Measurements from ENCODE around the gene WIPF1.

WIPF1 gene

DNA sequence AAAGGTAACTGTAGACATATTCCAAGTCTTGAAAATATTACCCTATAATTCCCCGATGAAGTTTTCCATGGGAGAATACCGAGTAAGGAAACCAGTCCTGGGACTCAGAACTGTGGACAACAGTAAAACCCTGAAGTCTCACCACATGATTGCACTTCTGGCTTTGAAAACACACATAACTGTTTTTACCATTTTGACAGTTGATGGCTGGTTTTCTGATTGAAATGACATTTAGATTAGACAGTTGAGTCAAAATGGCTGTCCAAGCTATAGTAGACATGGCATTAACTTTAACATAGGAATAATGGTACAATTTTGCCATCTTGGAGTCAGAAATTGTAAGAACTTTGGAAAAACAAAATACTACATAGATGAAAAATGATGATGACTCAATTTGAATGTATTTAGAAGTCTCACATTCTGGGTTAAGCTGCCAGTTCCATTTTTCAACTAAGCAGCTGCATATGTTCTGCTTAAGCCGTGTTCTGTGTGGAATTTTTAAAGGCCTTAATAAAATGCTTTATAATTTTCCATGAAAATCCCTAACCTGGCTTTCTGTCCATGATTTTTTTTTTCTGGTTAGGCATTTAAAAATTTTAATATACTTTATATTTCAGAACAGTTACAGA, 38.3 kb upstream of the WIPF1 start:
- no peak for DNase-seq
- H3K27me3 ChIP-seq (ENCODE audit: insufficient read depth, low read depth, severe bottlenecking), result no peaks in the 10 kb centered on the region
- no peaks in the 10 kb centered on the region for H3K36me3 ChIP-seq
- H3K9me3 ChIP-seq (ENCODE audit: severe bottlenecking), result no peaks in the 10 kb centered on the region
- H3K4me3 ChIP-seq (ENCODE audit: low read depth, low read length), result no peak overlapping the region
- no peak overlapping the region for H3K27ac ChIP-seq
- TF ChIP-seq, protein P1, sequence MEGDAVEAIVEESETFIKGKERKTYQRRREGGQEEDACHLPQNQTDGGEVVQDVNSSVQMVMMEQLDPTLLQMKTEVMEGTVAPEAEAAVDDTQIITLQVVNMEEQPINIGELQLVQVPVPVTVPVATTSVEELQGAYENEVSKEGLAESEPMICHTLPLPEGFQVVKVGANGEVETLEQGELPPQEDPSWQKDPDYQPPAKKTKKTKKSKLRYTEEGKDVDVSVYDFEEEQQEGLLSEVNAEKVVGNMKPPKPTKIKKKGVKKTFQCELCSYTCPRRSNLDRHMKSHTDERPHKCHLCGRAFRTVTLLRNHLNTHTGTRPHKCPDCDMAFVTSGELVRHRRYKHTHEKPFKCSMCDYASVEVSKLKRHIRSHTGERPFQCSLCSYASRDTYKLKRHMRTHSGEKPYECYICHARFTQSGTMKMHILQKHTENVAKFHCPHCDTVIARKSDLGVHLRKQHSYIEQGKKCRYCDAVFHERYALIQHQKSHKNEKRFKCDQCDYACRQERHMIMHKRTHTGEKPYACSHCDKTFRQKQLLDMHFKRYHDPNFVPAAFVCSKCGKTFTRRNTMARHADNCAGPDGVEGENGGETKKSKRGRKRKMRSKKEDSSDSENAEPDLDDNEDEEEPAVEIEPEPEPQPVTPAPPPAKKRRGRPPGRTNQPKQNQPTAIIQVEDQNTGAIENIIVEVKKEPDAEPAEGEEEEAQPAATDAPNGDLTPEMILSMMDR (IDR thresholded peaks at IDR 0.05; ENCODE audit: low read depth, low read length), result no peak

DNA sequence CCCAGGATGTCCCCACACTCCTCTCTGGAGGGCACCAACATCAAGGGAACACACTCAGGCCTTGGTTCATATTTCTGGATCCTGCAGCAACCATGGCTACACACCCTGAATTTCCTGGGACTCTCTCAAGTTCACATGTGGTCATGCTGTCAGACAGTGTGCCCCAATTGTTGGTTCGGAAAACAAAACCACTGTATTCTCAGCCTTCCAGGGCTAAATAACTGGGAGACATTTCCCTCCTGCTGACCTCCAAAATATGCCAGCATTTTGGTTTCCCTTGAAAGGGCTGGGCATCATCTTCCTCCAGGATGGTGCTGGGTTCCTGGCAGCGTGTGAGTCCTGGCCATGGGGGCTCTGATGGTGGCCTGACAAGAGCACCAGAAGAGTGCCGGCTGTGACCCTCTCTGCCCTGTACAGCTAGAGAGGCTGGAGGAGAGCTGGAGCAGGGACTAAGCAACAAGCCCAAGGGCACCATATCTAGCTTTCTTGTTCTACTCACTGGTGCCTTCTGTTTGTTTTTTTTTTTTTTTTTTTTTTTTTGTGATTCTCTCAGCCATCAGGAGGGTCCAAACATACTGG, 37.5 kb upstream of the WIPF1 start:
- TF ChIP-seq, protein P1 (IDR thresholded peaks at IDR 0.05; ENCODE audit: low read depth, low read length), result no peak
- H3K27me3 ChIP-seq (ENCODE audit: insufficient read depth, low read depth, severe bottlenecking), result no peaks in the 10 kb centered on the region
- no peaks in the 10 kb centered on the region for H3K36me3 ChIP-seq
- no peak overlapping the region for H3K4me3 ChIP-seq (ENCODE audit: low read depth, low read length)
- no peak for DNase-seq
- H3K9me3 ChIP-seq (ENCODE audit: severe bottlenecking), result no peaks in the 10 kb centered on the region
- no peak overlapping the region for H3K27ac ChIP-seq

DNA sequence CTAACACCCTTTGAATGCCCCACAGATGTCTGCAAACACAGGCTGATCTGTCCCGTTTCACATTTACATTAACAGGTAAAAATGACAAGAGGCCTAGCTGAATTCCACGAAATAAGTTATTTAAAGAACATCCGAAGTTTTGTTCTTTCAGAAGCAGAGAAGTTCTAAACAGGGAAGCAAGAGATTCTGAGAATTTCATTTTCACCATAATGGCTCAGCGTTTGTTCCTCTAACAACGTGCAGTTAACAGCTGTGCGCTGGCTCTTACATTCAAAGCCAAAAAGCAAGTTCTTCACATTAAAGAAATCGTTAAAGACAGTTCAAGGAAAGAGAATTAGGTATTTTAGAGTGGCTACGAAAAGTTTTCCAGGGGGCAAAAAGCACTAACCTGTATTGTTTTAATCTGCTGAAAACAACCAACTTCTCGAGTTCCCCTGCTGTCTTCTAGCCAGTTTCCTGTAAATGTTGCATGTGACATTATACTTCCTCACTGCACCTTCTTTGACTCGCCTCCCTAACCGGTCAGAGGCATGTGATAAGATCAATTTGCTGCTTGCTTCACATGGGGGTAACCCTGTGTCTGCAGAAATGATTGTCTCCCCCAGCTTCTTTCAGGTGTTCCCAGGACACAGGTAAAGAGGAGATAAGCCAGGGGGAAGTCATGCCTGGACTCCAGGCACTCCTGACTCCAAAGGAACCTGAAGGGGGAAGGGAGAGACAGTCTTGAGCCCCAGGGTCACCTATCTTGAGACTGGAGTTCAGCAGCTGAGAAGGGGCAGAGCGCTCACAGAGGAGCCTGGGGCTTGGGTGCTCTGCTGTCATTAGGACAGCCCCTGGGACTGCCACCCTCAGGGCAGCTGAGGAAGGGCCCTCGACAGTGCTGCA, 36.8 kb upstream of the WIPF1 start:
- Histone ChIP-seq H3K27me3 (ENCODE audit: insufficient read depth, low read depth, severe bottlenecking) (no peaks in the 10 kb centered on the region), H3K4me3 (ENCODE audit: low read depth, low read length) (no peak overlapping the region), H3K27ac (no peak overlapping the region), H3K36me3 (no peaks in the 10 kb centered on the region), H3K9me3 (ENCODE audit: severe bottlenecking) (no peaks in the 10 kb centered on the region)
- DNase-seq, result no peak
- TF ChIP-seq, protein P1 (IDR thresholded peaks at IDR 0.05; ENCODE audit: low read depth, low read length), result no peak

DNA sequence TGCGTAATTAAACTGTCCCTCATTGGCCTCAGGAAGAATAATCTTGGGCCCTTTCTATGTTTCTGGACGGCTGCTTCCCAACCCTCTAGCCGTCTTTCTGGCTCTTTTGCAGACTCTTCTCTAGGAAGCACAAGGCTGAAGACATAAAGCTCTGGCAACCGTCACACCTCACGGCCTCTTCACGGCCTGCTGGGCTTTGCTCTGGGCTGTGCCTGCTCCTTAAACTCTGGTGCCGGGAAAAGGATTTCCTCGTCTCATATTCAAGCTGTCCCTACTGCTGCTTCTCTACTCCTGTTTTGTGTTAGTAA, 36.0 kb upstream of the WIPF1 start:
- Histone ChIP-seq H3K36me3 (no peaks in the 10 kb centered on the region), H3K27me3 (ENCODE audit: insufficient read depth, low read depth, severe bottlenecking) (no peaks in the 10 kb centered on the region), H3K4me3 (ENCODE audit: low read depth, low read length) (no peak overlapping the region), H3K9me3 (ENCODE audit: severe bottlenecking) (no peaks in the 10 kb centered on the region), H3K27ac (no peak overlapping the region)
- DNase-seq, result peak; percentile 15
- TF ChIP-seq, protein P1 (IDR thresholded peaks at IDR 0.05; ENCODE audit: low read depth, low read length), result no peak

DNA sequence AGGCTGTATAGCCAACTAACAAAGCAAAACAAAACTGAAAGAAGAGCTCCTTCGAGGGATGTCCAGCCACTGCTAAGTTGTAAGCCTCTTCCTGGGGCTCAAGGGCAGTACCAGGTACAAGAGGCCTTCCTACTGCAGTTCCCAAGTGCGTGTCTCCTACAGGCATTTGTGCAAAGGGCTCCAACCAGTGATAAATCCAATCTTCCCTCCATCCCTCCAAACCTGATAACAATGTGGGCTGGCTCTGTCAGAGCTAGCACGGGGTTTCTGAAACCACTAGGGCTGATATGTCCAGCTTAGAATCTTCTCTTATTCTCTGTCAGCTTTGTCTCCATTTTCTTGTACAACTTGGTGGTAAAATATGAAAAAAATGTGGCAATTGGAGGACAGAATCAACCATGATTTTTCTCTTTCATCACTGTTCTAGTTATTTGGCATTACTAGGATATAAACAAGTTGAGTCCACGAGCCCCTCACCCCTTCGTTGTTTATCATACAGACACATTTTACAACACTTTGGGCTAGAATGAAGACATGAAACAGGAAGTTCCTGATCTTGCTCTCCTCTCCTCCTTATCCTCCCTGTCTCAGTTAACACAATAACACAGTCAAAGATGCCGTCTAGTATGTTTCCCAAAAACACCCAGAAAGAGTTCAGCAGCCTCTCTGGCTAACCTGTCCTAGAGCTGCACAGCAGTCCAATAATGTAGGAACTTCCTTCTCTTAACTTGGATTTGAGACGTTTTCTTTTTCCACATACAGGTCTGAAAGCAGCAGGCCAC, 35.4 kb upstream of the WIPF1 start:
- no peak overlapping the region for H3K4me3 ChIP-seq (ENCODE audit: low read depth, low read length)
- H3K27ac ChIP-seq, result no peak overlapping the region
- H3K27me3 ChIP-seq (ENCODE audit: insufficient read depth, low read depth, severe bottlenecking), result no peaks in the 10 kb centered on the region
- no peaks in the 10 kb centered on the region for H3K36me3 ChIP-seq
- TF ChIP-seq, protein P1 (IDR thresholded peaks at IDR 0.05; ENCODE audit: low read depth, low read length), result no peak
- no peak for DNase-seq
- no peaks in the 10 kb centered on the region for H3K9me3 ChIP-seq (ENCODE audit: severe bottlenecking)
